Sigmoid colon (tissue), 7 donors: Measurements from ENCODE around the gene C2CD3. TPM values are rescaled to one million over a fixed set of nuclear protein-coding genes. Genes with fewer than 3 reads are reported as not detected.

Source experiments
- DNase-seq: peaks from one replicate; pipeline ENCODE4 v3.0.0-alpha.2; 2019
- H3K27ac ChIP-seq, 4 donors: fragments of 200-600 bp; sonication (generic); one replicate each; pipeline ENCODE4 v1.5.1; 2016 to 2019; ENCODE audit warnings: mild to moderate bottlenecking in 1 of 4
- H3K27me3 ChIP-seq, 3 donors: fragments of 200-600 bp; sonication (generic); one replicate each; pipeline ENCODE4 v1.5.1; 2019; ENCODE audit warnings: mild to moderate bottlenecking in 1 of 3
- H3K36me3 ChIP-seq, 4 donors: fragments of 200-600 bp; sonication (generic); one replicate each; pipeline ENCODE4 v1.5.1; 2016 to 2019
- H3K4me1 ChIP-seq, 4 donors: fragments of 200-600 bp; sonication (generic); one replicate each; pipeline ENCODE4 v1.5.1; 2017 to 2019
- H3K4me3 ChIP-seq, 4 donors: fragments of 200-600 bp; sonication (generic); one replicate each; pipeline ENCODE4 v1.5.1; 2017 to 2019; ENCODE audit warnings: mild to moderate bottlenecking in 2 of 4, moderate library complexity in 1 of 4
- H3K9me3 ChIP-seq, 4 donors: fragments of 200-600 bp in 3 of 4; sonication (generic) in 3 of 4; one replicate each; pipeline versions ENCODE4 v1.5.1 to v1.6.1; 2013 to 2019
- CTCF ChIP-seq, 4 experiments: fragments of 450-650 bp in 3 of 4; fragments of 200-600 bp in 1 of 4; IDR thresholded peaks; one replicate each; pipeline ENCODE4 v1.5.1; 2016 to 2019; ENCODE audit warnings: antibody characterized with exemption in 4 of 4, mild to moderate bottlenecking in 3 of 4, moderate library complexity in 2 of 4
- EP300 ChIP-seq, 4 donors: sonication (generic); formaldehyde crosslinking; IDR thresholded peaks; one replicate each; pipeline ENCODE4 v1.6.1; 2017; ENCODE audit warnings: antibody characterized with exemption in 4 of 4
- POLR2A ChIP-seq, 2 donors: fragments of 450-650 bp; IDR thresholded peaks; one replicate each; pipeline ENCODE4 v1.6.1; 2016; ENCODE audit warnings: antibody characterized with exemption in 2 of 2, mild to moderate bottlenecking in 2 of 2, moderate library complexity in 2 of 2
- POLR2AphosphoS5 ChIP-seq, 4 donors: sonication (generic); formaldehyde crosslinking; IDR thresholded peaks; one replicate each; pipeline ENCODE4 v1.6.1; 2017; ENCODE audit warnings: antibody characterized with exemption in 4 of 4
- WGBS, 2 donors: extraction: QIAGEN DNeasy Blood & Tissue Kit; methylation state at CpG; one replicate each; pipeline ENCODE4 v1.1.7; 2013; 5-methylcytosine and 5-hydroxymethylcytosine counted together
- intact Hi-C: fragments of 100-400 bp; cut with DNase I; formaldehyde crosslinking; loops from one replicate; pipeline ENCODE4 v1.15.1; 2023
- polyA plus RNA-seq, 3 donors: library from polyadenylated mRNA; stranded (reverse); fragments of 200-250 nt; gene quantifications; one replicate each; pipeline ENCODE4 v1.2.3, GENCODE V29; 2013
- total RNA-seq, 4 donors: library from RNA; depleted of rRNA; stranded (reverse); fragments of >200 nt; gene quantifications; one replicate each; pipeline ENCODE4 v1.1.0, GENCODE V29; 2016
- donor health status: healthy with polysubstance abuse.
- donor health status: Bipolar disorder and iron deficiency.
- donor health status: healthy.

C2CD3 gene
- total and polyA plus RNA-seq, 7 donors, result 6.9 to 29.1 (median 17.2) TPM

DNA sequence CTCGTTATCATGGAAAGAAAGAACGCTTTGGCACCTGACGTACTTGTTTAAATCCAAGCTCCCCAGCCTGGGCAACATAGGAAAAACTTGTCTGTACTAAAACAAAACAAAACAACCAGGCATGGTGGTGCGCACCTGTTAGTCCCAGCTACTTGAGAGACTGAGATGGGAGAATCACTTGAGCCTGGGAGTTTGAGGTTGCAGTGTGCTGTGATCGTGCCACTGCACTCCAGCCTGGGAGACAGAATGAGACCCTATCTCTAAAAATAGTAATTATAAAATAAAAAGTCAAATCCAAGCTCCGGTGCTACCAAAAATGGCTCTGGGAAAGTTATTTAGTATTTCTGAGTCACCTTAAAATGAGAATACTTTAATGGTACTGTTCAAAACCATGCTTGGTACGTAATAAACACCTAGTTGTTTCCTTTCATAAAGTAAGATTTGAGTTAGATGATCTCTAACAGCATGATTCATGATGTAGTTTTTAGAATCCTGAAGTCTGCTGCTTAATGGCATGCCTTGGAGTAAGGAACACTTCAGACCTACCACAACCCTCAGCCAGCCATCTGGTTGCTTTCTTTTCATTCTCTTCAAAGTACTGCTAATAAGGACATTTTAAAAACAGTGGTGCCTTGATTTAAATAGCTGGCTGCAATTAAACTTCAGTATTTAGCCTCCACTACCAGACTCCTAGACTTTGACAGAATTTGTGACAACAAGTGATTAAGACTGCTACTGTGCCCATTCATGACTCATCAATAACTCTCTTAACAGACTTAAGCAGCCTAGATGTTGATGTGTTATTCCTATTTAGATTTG is 8.6 kb upstream of the C2CD3 start:
- no peak for DNase-seq
- Histone ChIP-seq H3K4me1 (peaks cover 0 to 9% (median 3%) of the 10 kb centered on the region in 4 donors), H3K36me3 (no peaks in the 10 kb centered on the region), H3K27me3 (no peaks in the 10 kb centered on the region), H3K4me3 (no peak overlapping the region), H3K27ac (no peak overlapping the region), H3K9me3 (no peaks in the 10 kb centered on the region)
- TF ChIP-seq EP300 (IDR thresholded peaks at IDR 0.05), result no peak
- no peak for TF ChIP-seq CTCF (IDR thresholded peaks at IDR 0.05)
- no peak for TF ChIP-seq POLR2A (IDR thresholded peaks at IDR 0.05)
- no peak for TF ChIP-seq POLR2AphosphoS5 (IDR thresholded peaks at IDR 0.05)
- 81 to 83% methylated on average over 7 of the region's 7 CpGs for WGBS, 2 donors
- intact Hi-C loops, result no loop called here

- H3K27ac ChIP-seq, result no peak overlapping the region
- no peaks in the 10 kb centered on the region for H3K9me3 ChIP-seq
- H3K4me3 ChIP-seq, result no peak overlapping the region
- TF ChIP-seq CTCF (IDR thresholded peaks at IDR 0.05) (no peak), EP300 (IDR thresholded peaks at IDR 0.05) (no peak), POLR2A (IDR thresholded peaks at IDR 0.05) (no peak), POLR2AphosphoS5 (IDR thresholded peaks at IDR 0.05) (no peak)
- 58 to 82% methylated on average over 1 of the region's 1 CpG for WGBS, 2 donors
- no peaks in the 10 kb centered on the region for H3K27me3 ChIP-seq
- intact Hi-C loops, result no loop called here
- no peak for DNase-seq
- peaks cover 0 to 34% (median 18%) of the 10 kb centered on the region in 4 donors for H3K4me1 ChIP-seq
- no peaks in the 10 kb centered on the region for H3K36me3 ChIP-seq
Measured at GRCh38 chr11:74175920-74176319, 5.1 kb upstream of the C2CD3 start.

DNA sequence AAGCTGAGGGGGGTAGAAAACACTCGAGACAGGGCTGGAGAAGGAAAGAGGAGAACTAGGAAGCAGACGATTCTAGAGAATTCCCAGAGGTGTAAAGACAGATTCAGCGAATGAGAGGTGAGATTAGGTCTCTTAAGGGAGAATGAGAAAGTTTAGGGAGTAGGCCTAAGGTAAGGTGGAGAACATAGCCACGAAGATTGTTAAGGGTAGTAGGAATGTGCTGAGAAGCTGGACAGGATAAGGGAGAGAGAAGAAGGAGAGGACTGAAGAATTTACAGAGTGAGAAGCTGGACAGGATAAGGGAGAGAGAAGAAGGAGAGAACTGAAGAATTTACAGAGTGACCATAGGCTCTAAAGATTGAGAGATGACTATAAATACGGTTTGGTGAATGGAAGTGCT is 1.2 kb upstream of the C2CD3 start:
- WGBS, 2 donors, result 11 to 31% methylated on average over 5 of the region's 5 CpGs
- peak overlapping the region; percentile 86 to 94 (median 92) for H3K27ac ChIP-seq
- no peak for DNase-seq
- no peaks in the 10 kb centered on the region for H3K9me3 ChIP-seq
- intact Hi-C loops, result loop anchor here (2.0 to 5.0 kb wide), 2 partner anchors 33 to 190 kb away; partner anchors contain the start of gene UCP2
- no peaks in the 10 kb centered on the region for H3K27me3 ChIP-seq
- H3K4me3 ChIP-seq, result peak overlapping the region; percentile 52 to 80 (median 70)
- peaks cover 0 to 15% (median 2%) of the 10 kb centered on the region in 4 donors for H3K36me3 ChIP-seq
- peaks cover 0 to 39% (median 30%) of the 10 kb centered on the region in 4 donors for H3K4me1 ChIP-seq
- TF ChIP-seq POLR2A (IDR thresholded peaks at IDR 0.05), result no peak
- TF ChIP-seq POLR2AphosphoS5 (IDR thresholded peaks at IDR 0.05), result no peak
- no peak for TF ChIP-seq EP300 (IDR thresholded peaks at IDR 0.05)
- TF ChIP-seq CTCF (IDR thresholded peaks at IDR 0.05), result no peak

DNA sequence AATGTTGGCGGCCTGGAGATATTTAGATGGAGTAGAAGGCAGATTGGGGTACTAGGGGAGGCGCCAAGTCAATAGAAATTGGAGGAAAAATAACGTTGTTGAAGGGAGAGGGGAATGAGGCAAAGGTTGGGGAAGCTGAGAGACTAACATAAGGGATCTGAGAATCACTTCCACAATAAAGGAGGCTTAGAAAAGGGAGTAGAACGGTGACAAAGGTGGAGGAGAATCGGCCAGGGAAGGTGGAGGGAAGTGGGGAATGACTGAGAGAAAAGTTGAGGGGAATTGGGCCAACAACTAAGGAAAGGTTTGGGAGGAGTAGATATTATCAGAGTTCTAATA is 797 bp upstream of the C2CD3 start:
- 1 to 3% methylated on average over 5 of the region's 5 CpGs for WGBS, 2 donors
- intact Hi-C loops, result loop anchor here (2.0 to 5.0 kb wide), 2 partner anchors 33 to 189 kb away; partner anchors contain the start of gene UCP2
- TF ChIP-seq EP300 (IDR thresholded peaks at IDR 0.05), result no peak
- TF ChIP-seq POLR2A (IDR thresholded peaks at IDR 0.05), result no peak
- TF ChIP-seq CTCF (IDR thresholded peaks at IDR 0.05), result no peak
- TF ChIP-seq POLR2AphosphoS5 (IDR thresholded peaks at IDR 0.05), result no peak
- peak overlapping the region; percentile 86 to 94 (median 92) for H3K27ac ChIP-seq
- H3K9me3 ChIP-seq, result no peaks in the 10 kb centered on the region
- H3K4me3 ChIP-seq, result peak overlapping the region; percentile 52 to 80 (median 70)
- no peaks in the 10 kb centered on the region for H3K27me3 ChIP-seq
- DNase-seq, result no peak
- peaks cover 0 to 39% (median 30%) of the 10 kb centered on the region in 4 donors for H3K4me1 ChIP-seq
- H3K36me3 ChIP-seq, result peaks cover 0 to 19% (median 2%) of the 10 kb centered on the region in 4 donors
